GM12874 (cell line): ENCODE measurements around the gene CGREF1.

Experiments
- CTCF ChIP-seq: IDR thresholded peaks from 2 replicates; pipeline ENCODE4 v1.5.1; 2011; ENCODE audit warnings: low read depth, mild to moderate bottlenecking, control low read depth, low read length, moderate library complexity; ENCODE audit not compliant: insufficient read depth

The CGREF1 gene

DNA sequence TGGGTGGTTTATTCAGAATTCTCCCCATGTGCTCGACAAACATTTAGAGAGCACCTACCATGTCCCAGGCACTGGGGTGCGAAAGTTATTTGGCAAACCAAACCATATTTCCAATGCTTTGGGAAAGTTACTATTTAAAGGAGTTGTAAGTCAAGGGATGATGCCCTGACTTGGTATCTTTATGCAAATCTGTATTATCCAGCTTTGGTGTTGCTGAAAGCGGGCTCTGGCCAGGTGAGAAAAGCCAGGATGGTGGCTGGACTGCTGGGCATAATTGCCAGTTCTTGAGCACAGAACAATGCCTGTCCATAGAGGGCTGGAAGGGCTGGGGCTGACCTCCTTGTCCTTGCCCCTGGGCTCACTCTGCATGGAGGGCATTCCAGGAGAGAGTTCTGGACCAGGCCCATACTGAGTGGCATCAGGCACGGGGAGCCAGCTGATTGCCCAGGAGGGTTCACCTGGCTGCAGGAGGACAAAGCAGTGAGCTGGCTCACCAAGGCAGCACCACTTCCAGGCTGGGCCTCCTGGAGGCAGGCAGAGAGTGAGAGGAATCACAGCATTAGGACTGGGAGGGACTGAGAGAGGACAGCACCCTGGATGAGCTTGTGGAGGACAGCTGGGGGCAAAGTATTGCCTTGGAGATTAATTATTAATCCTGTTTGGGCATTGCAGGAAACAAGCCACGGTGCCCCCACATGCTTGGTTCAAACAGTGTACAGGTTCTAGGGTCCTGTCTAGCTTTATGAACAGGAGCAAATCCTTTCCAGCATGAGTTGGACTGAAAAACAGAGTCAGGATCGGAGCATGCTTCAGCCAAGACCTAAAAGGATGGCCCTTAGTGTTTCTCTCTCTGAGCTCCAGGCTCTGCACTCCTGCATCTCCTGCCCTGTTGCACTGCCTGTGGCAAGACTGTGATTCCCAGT is 25.2 kb downstream of the CGREF1 start:
- no peak for TF ChIP-seq CTCF

DNA sequence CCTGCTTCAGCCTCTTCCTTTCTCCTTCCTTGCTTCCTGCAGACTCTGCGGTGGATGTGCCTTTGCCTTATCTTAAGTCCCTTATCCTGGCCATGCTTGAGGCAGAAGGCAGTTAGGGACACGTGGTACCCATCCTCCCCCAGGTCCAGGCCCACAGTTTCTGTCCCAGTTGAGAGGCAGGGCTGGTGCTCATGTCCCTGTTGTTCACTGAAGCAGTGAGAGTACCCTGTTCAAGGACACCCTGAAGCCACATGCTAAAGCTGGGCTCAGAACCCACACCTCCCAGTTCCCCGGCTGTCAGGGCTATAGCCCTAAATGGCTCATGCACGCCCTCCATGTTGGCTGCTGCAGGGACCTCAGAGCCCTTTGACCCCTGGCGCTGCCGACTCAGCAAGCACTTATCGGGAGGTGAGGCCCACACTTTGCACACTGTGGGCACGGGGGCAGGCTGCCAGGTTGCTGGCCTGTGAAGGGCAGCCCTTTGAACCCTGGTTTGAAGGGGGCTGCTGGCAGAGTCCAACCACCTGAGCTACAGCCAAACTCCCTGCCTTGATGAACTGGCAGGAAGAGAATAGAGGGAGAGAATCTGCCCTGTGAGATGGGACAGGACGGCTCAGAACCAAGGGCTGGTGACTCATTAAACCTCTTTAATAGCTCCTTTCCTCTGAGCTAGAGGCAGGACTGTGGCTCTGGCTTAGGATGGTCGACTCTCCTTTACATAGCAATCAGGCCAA is 26.1 kb downstream of the CGREF1 start:
- TF ChIP-seq CTCF: no peak

GRCh38 chr2:27091746-27092695 is 26.9 kb downstream of the CGREF1 start:
- TF ChIP-seq CTCF: no peak

DNA sequence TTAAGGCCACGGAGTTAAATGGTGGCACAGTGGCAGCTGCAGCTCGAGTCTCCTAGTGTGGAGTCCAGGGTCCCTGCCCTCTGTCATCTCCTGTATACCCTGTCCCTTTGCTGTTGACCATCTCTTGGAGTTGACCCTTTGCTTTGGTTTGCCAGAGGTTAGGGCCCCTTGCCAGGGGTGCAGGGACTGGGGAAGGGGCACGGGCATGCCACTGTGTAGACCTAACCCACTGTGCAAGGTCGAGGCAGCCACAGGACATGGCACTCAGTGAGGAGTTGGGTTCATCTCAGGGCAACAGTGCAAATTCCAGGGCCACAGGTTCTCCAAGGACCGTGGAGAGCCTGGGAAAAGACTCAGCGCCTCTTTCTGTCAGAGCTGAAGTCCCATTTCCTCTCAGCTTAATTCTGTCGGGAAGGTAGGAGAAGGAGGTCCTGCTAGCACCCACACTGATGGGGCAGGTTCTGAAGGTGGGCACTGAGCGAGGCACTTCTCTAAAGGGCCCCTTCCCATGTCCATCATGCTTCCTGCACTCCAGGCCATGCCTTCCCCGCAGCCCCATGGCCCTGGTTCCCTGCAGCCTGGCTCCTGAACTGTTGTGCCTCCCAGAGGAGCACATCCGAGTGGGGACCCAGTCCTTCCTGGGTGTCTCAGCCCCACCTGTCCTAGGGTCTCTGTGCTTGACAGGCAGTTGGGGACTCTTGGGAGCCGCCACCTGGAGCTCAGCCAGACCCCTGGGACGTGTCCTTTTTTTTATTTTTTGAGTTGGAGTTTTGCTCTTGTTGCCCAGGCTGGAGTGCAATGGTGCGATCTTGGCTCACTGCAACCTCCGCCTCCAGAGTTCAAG is 29.6 kb downstream of the CGREF1 start:
- TF ChIP-seq CTCF: no peak

- no peak for TF ChIP-seq CTCF
These were observed 30.3 kb downstream of the CGREF1 start for GRCh38 chr2:27088634-27089033.

DNA sequence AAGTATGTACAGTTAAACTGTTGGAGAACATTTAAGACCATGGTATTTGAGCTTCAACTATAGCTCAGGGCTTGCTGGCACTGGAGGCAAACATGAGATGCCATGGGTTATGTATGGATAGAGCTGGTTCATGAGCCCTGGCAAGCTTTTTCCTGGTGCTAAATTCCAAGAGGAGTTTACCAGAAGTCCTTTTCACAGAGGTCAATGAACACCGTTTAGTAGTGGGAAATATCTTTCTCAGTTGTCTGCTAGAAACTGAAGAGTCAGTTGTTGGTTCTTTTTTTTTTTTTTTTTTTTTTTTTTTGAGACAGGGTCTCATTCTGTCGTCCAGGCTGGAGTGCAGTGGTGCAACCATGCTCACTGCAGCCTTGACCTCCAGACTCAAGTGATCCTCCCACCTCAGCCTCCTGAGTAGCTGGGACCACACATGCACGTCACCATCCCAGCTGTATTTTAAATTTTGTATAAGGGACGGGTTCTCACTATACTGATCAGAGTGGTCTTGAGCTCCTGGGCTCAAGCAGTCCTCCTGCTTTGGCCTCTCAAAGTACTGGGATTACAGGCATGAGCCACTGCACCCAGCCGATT is 31.0 kb downstream of the CGREF1 start:
- TF ChIP-seq CTCF: no peak
